Endometrium (tissue), 2 donors: Measurements from ENCODE around the gene ANO9.

Experiments used
- FAIRE-seq: peaks from 2 replicates; lab custom pipeline; 2012; peaks lifted over from hg19 to GRCh38; lab: Jason Lieb, UNC
- donor health status: control.
- donor health status: control.

Gene ANO9

GRCh38 chr11:384511-384910 lies 57.3 kb downstream of the ANO9 start:
- FAIRE-seq: no peak

DNA sequence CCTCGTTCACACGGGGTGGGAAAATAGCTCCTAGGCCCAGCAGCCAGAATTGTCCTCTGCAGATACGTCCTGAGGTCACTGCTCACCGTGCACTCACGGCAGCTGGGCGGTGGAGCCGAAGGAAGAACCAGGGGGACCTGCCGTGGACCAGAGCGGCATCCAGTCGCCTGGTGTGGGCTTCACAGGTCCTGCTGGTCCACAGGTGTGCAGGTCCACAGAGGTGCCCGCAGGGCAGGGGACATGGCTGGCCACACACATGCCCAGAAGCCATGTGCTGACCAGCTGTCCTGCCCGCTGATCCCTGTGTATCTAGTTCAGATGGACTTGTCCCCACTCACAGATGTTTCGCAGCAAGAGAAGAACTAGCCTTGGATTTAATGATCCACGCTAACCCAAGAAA lies 58.4 kb downstream of the ANO9 start:
- no peak for FAIRE-seq

DNA sequence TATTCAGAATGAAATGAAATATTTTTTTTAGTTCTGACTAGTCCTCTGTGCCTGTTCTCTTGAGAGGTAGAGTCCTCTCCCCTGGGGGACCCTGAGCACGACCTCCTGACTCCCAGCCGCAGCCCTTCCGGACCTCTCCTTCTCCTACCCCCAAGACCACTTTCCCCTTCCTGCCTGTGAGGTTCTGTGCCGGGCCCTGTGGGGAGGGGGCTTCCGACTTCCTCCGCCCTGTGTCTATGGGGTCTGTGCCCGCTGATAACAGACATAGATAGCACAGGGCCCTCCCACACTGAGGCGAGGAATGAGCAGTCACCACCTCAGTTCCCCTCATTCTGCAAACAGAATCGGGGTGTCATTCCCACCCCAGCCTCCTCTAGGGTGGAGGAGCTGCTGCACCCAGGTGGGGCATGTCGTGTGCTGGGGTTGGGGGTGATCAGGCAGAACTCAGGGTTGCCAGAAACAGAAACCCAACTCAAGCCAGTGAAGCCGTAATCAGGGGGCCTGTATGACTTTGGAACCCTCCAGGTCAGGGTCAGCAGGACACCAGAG lies 59.7 kb downstream of the ANO9 start:
- FAIRE-seq: no peak

DNA sequence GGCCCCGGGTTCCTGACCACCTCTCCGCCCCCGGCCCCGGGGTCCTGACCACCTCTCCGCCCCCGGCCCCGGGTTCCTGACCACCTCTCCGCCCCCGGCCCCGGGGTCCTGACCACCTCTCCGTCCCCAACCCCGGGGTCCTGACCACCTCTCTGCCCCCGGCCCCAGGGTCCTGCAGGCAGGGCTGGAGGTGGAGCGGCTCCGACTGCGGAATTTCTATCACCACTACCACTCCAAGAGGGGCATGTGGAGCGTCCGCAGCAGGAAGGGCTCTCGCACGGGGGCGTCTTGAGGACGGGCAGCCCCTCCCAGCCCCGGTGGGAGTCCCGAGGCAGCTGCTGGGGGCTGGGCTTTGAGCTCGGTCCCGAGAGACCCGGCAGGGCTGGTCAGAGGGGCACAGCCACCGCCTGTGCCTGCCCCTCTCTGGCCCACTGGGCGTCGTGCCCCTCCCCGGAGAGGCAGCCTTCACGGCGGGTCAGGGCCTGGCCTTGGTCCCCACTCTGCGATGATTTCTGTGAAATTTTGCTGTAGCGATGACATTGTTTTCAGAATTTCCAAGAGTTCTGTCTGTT lies 60.2 kb downstream of the ANO9 start:
- FAIRE-seq: no peak

GRCh38 chr11:380996-381395 lies 60.8 kb downstream of the ANO9 start:
- FAIRE-seq: no peak

DNA sequence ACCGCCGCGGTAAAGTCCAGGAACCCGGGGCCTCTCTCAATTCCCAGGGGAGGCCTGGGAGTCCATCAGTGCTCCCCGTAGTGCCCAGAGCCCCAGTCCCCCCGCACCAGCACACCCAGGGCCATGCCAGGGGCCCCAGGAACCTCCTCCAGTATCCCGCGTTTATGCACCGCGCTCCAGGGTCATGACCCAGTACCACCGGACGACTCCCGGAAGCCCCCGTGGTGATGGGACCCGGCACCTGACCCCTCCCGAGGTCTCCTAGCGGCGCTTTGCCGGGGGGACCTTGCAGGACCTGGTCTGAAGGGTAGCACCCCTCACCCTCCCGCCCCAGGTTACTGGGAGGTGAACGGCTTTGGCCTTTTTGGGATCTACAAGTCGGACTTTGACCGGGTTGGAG lies 61.3 kb downstream of the ANO9 start:
- no peak for FAIRE-seq

DNA sequence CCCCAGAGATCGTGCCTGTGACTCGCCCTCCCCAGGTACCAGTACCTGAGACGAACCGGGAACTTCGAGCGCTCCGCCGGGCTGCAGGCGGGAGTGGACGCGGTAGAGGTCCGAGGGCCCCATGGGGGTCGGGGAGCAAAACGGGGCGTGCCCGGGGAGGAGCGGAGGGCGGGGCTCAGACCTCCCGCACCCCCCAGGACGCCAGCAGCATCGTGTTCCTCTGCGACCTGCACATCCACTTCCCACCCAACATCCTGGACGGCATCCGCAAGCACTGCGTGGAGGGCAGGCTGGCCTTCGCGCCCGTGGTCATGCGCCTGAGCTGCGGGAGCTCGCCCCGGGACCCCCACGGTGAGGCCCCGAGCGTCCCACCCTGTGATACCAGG lies 61.7 kb downstream of the ANO9 start:
- FAIRE-seq: no peak

DNA sequence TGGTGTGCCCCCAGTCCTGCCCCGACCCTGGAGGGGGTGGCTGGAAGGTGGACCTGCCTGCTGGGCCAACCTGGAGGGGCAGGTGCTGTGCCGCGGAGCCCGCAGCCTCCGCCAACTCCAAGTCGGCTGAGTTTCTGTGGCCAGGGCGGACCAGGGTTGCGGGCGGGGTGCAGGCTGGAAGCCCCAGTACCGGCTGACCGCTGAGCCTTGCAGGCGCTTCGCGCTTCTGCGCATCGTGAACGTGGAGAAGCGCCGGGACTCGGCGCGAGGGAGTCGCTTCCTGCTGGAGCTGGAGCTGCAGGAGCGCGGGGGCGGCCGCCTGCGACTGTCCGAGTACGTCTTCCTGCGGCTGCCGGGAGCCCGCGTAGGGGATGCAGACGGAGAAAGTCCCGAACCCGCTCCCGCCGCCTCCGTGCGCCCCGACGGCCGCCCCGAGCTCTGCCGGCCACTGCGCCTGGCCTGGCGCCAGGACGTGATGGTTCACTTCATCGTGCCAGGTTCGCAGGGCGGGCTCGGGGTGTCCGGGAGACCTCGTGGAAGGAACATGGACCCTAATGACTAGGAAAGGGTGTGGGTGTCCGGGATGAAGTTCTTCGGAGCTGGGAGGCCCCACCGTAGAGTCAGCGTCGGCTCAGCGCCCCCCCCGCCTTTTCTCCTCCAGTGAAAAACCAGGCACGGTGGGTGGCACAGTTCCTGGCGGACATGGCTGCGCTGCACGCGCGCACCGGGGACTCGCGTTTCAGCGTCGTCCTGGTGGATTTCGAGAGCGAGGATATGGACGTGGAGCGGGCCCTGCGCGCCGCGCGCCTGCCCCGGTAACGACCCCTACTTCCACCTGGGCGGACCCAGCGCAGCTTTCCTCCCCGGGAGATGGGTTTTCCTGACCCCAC lies 62.4 kb downstream of the ANO9 start:
- FAIRE-seq: no peak

DNA sequence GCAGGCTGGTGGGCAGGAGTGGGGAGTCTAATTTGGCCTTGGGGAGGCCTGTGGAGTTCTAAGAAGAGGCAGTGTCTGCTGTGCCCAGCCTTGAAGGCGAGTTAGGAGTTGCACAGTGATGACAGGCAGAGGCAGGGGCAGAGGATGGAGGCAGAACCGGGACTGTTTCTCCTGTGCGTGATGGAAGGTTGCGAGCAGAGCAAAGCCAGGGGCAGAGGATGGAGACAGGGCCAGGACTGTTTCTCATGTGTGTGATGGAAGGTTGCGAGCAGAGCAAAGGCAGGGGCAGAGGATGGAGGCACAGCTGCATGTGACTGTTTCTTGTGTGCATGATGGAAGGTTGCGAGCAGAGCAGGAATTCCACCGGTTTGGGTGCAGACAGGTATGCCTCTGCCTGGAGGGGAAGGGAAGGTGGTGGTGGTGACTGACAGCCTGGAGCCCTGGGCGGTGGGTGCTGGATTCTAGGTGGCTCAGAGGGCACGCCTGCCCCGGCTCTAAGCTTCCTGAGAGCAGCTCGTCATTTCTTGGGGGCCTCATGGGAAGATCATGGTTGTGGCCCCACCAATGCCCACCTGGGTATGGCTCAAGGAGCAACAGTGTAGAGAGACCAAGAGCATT lies 63.8 kb downstream of the ANO9 start:
- FAIRE-seq: no peak

DNA sequence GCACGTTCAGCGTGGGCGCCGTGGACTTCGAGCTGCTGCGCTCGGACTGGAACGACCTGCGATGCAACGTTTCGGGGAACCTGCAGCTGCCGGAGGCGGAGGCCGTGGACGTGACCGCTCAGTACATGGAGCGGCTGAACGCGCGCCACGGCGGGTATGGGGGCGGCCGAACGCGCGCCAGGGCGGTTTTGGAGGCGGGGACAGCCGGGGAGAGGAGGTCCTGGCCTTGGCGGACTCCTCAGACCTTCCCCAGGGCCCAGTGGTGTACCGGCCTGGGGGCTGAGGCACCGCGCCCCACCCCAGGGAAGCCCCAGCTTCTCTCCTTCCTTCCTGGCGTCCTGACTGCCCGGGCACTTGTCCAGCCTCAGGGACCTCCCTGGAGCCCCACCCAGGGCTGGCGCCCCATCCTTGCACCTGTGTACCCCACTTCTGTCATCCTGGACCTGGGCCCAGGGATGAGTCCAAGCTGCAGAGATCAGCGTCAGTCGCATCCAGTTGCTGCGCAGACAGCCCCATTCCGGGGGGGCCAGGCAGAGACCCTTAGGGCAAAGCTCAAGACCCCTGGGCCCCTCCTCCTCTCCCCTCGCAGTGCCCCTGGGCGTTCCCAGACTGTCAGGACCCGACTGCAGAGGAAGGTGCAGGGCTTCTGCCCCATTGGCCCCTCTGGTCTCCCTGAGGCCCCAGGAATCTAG lies 64.5 kb downstream of the ANO9 start:
- FAIRE-seq: no peak

DNA sequence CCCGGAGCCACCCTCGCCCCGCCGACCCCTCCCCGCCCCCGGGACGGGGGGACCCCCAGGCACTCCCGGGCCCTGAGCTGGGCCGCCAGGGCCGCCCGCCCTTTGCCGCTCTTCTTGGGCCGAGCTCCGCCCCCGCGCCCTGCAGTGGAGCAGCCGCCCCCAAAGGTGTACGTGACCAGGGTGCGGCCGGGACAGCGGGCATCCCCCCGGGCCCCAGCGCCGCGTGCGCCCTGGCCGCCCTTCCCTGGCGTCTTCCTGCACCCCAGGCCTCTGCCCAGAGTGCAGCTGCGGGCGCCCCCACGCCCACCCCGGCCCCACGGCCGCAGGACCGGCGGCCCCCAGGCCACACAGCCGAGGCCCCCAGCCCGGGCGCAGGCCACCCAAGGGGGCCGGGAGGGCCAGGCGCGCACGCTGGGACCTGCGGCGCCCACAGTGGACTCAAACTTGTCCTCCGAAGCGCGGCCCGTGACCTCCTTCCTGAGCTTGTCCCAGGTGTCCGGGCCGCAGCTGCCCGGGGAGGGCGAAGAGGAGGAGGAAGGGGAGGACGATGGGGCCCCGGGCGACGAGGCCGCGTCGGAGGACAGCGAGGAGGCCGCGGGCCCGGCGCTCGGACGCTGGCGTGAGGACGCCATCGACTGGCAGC lies 65.2 kb downstream of the ANO9 start:
- no peak for FAIRE-seq

- no peak for FAIRE-seq
These were observed 66.5 kb downstream of the ANO9 start for GRCh38 chr11:375065-376025.

DNA sequence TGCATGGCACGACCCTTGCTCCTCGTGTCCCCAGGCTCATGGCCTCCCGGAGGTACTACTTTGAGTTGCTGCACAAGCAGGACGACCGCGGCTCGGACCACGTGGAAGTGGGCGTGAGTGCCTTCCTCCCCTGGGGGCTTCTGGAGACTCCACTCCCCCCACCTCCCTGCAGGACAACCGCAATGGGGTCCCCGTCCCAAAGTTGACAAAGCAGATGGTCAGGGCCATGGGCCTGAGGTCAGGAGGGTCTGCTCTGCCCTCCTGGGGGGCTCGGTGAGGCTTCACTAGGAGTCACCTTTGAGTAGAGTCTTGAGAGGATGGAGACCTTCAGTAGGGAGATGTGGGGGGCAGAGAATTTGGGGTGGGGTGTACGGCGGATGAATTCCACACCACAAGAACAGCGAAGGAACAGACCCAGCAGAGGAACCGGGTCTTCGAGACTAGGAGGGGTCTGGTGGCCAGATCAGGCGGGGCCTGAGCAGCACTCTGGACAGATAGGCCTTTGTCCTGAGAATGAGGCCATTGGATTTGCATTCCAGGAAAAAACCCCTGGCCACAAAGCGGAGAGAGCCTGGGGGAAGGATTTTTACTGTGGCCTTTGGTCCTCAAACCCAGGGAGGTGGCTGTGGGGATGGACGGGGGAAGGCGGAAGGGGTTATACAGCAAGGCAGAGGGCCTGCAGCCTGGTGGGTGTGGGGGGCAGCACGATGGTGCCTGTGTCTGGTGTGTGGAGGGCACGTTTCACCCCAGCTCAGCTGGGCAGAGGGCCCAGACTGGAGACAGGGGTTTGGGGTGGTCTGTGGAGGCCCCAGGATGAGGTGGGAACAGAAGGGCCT lies 67.9 kb downstream of the ANO9 start:
- no peak for FAIRE-seq

DNA sequence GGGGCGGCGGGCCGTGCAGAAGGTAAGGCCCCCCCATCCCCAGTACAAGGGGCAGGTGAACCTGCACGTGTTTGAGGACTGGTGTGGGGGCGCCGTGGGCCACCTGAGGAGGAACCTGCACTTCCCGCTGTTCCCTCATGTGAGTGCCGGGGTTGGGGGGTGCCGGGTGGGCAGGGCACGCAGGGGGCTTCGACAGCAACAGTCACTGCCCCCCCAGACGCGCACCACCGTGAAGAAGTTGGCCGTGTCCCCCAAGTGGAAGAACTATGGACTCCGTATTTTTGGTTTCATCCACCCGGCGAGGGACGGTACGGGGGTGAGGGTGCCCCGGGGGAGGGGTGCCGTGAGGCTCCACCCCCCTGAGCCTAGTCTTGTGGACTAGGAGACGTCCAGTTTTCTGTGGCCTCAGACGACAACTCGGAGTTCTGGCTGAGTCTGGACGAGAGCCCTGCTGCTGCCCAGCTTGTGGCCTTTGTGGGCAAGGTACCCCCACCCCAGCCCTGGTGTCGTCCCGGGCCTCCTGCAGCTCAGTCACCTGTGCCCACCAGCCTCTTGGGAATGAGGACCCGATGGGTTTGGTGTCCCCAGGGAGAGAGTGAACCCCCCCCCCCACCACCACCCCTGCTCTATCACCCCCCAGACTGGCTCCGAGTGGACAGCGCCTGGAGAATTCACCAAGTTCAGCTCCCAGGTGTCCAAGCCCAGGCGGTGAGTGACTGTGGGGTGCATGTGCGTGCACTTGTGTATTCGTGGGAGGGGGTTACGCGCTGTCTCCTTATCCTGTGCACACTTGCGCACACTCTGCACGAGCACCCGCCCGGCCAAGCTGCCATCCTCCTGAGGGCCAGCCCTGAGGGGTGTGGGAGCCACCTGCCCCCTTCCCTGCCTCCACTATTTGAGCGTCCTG lies 68.7 kb downstream of the ANO9 start:
- FAIRE-seq: no peak

- FAIRE-seq: no peak
These were observed 69.9 kb downstream of the ANO9 start for GRCh38 chr11:371716-372590.

DNA sequence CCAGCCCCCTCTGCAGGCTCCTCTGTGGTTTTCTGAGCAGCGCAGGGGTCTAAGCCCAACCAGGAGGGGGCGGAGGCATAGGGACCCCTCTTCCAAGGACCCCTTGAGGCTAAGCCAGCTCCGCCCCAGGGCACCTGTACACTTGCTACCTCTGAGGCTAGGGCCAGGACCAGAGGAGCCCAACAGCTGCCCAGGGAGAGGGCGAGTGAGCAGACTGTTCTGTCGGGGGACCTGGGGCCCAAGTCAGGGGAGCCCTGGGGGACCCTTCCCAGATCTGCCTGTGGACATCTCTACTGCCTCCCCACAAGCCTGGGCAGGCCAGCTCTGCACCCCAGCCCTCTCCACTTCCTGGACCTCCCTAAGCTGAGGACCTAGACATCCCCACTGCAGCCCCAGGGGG lies 70.8 kb downstream of the ANO9 start:
- no peak for FAIRE-seq

GRCh38 chr11:370070-370941 lies 71.5 kb downstream of the ANO9 start:
- FAIRE-seq: no peak
